T-helper 17 cell (primary cell): ENCODE results near the gene PACS1. TPM values are rescaled to one million over a fixed set of nuclear protein-coding genes. Genes with fewer than 3 reads are reported as not detected.

Experiments
- ATAC-seq: fragments of 150-1000 bp; cut with Tn5 transposase; 2 replicates; pipeline ENCODE4 v1.10.0; 2021; ENCODE audit warnings: mild to moderate bottlenecking, moderate library complexity
- DNase-seq, 3 donors: peaks; one replicate each; pipeline versions ENCODE4 v3.0.0 to v3.0.0-alpha.2; 2020 to 2021
- H3K9me3 ChIP-seq: one replicate; pipeline ENCODE4 v1.7.0; 2013; ENCODE audit warnings: low read length, mild to moderate bottlenecking; ENCODE audit not compliant: control insufficient read depth, poor library complexity, severe bottlenecking
- H3K27ac Mint-ChIP-seq: one replicate; pipeline ENCODE4 v1.8.0; 2022; ENCODE audit warnings: mild to moderate bottlenecking, moderate library complexity, mixed read lengths
- H3K27me3 Mint-ChIP-seq: one replicate; pipeline ENCODE4 v1.8.0; 2022; ENCODE audit warnings: mixed read lengths
- H3K36me3 Mint-ChIP-seq: one replicate; pipeline ENCODE4 v1.8.0; 2022; ENCODE audit warnings: low read depth, mixed read lengths
- H3K4me1 Mint-ChIP-seq: one replicate; pipeline ENCODE4 v1.8.0; 2022; ENCODE audit warnings: mild to moderate bottlenecking, mixed read lengths
- H3K4me3 Mint-ChIP-seq: one replicate; pipeline ENCODE4 v1.8.0; 2022; ENCODE audit warnings: mild to moderate bottlenecking, moderate library complexity, mixed read lengths
- total RNA-seq, 4 donors: library from RNA in 2 of 4; stranded (reverse) in 2 of 4; gene quantifications; one replicate each; pipeline ENCODE4 v1.2.3 and lab custom pipeline; 2022 to 2026

Gene PACS1
- total RNA-seq, 2 donors from 2014 or later = 215 to 227 TPM

DNA sequence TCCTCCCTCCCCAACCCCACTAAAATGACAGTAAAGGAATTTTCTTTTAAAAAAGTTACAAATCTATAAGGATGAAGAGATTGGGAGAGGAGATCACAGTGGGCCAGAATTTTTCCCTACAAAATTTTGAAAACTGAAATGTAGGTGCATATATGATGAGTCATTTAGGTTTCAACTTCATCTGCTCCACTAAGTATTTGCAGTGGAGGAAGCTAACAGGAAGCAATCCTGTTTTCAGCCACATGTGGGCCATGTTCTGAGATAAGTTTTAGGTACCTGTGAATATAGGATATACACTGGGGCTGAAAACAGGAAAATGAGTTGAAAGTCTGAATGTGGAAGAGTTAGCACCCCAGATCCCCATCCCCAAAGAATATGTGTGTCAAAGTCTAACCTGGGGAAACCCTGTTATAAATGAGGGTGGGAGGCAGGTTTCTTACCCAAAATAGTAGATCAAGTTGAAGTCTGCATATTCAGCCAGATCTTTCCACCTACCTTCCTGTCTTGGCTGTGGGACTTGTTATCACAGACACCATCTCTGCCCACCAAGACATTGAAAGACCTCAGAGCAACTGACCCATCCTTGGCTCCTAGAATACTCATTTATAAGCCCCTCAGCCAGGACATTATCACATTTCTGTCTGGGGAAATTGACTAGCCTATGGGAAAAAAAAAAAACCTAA lies 87.3 kb downstream of the PACS1 start:
- Mint-ChIP-seq H3K27ac (no peak overlapping the region), H3K4me1 (peaks cover 26% of the 10 kb centered on the region), H3K27me3 (no peaks in the 10 kb centered on the region), H3K36me3 (no peaks in the 10 kb centered on the region), H3K4me3 (no peak overlapping the region)
- DNase-seq (no peak), ATAC-seq (no peak)
- no peaks in the 10 kb centered on the region for H3K9me3 ChIP-seq

DNA sequence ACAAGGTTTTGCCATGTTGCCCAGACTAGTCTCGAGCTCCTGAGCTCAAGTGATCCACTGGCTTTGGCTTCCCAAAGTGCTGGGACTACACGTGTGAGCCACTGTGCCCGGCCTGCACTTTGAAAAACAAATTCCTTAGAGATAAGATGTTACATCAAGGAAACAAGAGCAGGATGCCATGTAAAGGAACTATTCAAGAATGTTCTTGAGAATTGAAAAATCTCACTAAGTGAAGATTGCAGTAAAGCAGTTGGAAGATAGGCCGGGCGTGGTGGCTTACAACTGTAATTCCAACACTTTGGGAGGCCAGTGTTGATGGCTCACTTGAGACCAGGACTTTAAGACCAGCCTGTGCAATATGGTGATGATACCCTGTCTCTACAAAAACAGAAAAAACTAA lies 88.1 kb downstream of the PACS1 start:
- Mint-ChIP-seq H3K4me1 (peaks cover 28% of the 10 kb centered on the region), H3K36me3 (no peaks in the 10 kb centered on the region), H3K4me3 (no peak overlapping the region), H3K27ac (peak overlapping the region; percentile 27), H3K27me3 (no peaks in the 10 kb centered on the region)
- no peaks in the 10 kb centered on the region for H3K9me3 ChIP-seq
- DNase-seq (no peak), ATAC-seq (no peak)

DNA sequence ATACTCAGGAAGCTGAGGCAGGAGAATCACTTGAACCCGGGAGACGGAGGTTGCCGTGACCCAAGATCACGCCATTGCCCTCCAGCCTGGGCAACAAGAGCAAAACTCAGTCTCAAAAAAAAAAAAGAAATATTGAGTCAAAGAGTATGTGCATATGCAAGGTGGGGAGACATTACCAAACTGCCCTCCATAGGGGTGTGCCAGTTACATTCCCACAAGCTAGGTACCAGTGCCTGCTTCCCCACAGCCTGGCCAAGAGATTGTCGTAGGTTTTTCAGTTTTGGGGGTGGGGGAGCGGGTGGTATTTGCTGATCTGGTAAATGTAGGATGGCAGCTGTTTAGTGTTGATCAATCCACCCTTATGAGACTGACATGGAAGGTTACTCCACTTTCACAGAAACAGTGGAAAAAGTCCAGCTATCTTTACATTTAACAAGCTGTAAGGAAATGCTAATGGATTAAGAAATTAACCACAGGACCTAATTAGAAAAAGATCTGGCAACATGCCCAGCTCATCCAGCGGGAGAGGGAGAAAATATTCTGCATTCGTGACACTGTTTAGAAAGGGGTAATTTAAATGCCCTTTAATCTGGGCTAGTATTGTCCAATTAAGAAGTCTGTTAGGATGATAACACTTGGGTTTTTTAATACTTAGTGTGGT lies 89.4 kb downstream of the PACS1 start:
- H3K36me3 Mint-ChIP-seq = no peaks in the 10 kb centered on the region
- H3K4me1 Mint-ChIP-seq = peaks cover 36% of the 10 kb centered on the region
- H3K4me3 Mint-ChIP-seq = no peak overlapping the region
- H3K27ac Mint-ChIP-seq = peak overlapping the region; percentile 27
- no peaks in the 10 kb centered on the region for H3K9me3 ChIP-seq
- no peak for ATAC-seq
- no peak for DNase-seq
- H3K27me3 Mint-ChIP-seq = no peaks in the 10 kb centered on the region

DNA sequence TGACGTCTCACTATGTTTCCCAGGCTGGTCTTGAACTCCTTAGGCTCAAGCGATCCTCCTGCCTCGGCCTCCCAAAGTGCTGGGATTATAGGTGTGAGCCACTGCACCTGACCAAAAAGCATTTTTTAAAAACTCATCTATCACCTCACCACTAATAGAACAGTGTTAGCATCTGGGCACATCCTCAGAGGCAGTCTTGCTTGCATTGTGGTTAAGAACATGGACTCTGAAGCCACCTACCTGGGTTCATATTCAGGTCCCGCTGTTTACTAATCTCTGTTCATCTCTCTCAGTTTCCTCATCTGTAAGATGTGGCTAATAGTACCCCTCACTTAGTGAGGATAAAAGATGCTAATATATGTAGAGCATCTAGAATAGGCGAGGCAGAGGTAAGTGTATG lies 90.6 kb downstream of the PACS1 start:
- Mint-ChIP-seq H3K27ac (peak overlapping the region; percentile 77), H3K4me1 (peaks cover 45% of the 10 kb centered on the region), H3K4me3 (no peak overlapping the region), H3K27me3 (no peaks in the 10 kb centered on the region), H3K36me3 (peaks cover 3% of the 10 kb centered on the region)
- H3K9me3 ChIP-seq = no peaks in the 10 kb centered on the region
- ATAC-seq (no peak), DNase-seq (no peak)

DNA sequence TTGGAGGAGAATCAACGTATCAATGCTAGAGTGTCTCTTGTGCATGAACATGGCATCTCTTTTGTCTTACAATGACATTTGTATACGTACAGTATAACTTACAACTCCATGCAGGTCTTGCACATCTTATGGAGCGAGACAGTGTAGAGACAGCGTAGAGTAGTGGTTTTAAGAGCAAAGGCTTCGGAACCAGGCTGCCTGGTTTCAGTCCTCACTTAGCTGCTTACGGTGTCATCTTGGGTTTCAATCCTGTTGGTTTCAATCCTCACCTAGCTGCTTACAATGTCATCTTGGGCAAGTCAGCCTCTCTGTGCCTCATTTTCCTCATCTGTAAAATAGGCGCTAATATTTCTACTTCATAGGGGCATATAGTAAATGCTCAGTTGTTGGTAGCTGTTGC lies 98.2 kb downstream of the PACS1 start:
- Mint-ChIP-seq H3K36me3 (peaks cover 5% of the 10 kb centered on the region), H3K27ac (no peak overlapping the region)

DNA sequence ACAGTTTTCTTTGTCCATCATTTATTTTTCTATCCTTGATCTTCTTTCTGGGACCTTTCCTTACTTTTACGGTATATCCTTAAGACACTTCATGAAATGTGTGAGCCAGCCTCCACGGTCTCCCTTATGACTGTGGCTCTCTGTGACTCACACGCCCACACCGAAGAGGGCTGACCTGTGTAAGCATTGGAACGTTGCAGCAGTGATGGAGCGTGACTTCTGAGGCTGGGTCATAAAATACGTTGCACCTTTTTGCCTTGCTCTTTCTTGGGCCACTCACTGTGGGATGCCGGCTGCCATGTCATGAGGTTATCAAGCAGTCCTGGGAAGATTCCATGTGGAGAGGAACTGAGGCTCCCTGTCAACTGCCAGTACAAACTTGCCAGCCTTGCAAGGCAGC lies 102.1 kb downstream of the PACS1 start:
- Mint-ChIP-seq H3K27ac (no peak overlapping the region), H3K4me1 (peaks cover 22% of the 10 kb centered on the region), H3K36me3 (no peaks in the 10 kb centered on the region), H3K27me3 (no peaks in the 10 kb centered on the region), H3K4me3 (no peak overlapping the region)
- H3K9me3 ChIP-seq = no peaks in the 10 kb centered on the region
- DNase-seq (no peak), ATAC-seq (no peak)

More for the DNA sequence above, 98.2 kb downstream of the PACS1 start:
- Mint-ChIP-seq H3K27me3 (no peaks in the 10 kb centered on the region), H3K4me1 (peaks cover 36% of the 10 kb centered on the region), H3K4me3 (no peak overlapping the region)
- DNase-seq (no peak), ATAC-seq (no peak)
- H3K9me3 ChIP-seq = no peaks in the 10 kb centered on the region

DNA sequence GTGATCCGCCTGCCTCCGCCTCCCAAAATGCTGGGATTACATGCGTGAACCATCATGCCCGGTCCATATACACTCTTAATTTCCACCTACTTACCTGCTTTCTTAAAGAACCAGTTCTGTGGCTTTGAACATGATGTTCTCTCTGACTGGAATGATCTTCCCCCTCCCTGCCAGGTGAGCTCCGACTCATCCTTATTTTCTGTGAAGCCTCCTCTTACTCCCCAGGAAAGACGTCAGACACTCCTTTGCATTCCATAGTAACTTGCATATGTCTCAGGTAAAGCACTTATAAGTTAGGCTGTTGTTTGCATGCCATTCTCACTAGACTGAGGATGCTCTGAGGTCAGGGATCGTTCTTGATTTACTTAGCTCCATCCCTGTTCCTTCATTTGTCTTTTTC lies 106.6 kb downstream of the PACS1 start:
- Mint-ChIP-seq H3K36me3 (no peaks in the 10 kb centered on the region), H3K4me1 (peaks cover 35% of the 10 kb centered on the region), H3K27ac (no peak overlapping the region), H3K4me3 (no peak overlapping the region), H3K27me3 (no peaks in the 10 kb centered on the region)
- ATAC-seq (no peak), DNase-seq (no peak)
- H3K9me3 ChIP-seq = no peaks in the 10 kb centered on the region

DNA sequence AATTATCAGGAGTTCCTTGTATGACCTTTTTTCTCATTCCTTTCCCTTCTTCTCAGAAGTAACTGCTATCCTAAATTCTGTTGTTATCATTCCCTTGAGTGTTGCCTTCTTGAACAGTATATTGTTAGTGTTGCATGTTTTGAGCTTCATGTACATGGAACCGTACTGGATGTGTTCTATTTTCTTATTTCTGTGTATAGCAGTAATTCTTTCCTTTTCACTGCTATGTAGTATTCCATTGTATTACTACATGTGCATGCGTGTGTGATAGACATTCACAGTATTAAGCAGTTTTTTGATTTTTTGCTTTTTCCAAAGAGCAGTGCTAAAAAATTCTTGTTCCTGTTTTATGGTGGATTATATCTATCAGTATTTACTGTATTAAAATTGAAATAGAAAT lies 108.1 kb downstream of the PACS1 start:
- Mint-ChIP-seq H3K4me1 (peaks cover 33% of the 10 kb centered on the region), H3K4me3 (no peak overlapping the region), H3K27ac (no peak overlapping the region), H3K27me3 (no peaks in the 10 kb centered on the region), H3K36me3 (no peaks in the 10 kb centered on the region)
- no peak for DNase-seq
- ATAC-seq = no peak
- no peaks in the 10 kb centered on the region for H3K9me3 ChIP-seq

DNA sequence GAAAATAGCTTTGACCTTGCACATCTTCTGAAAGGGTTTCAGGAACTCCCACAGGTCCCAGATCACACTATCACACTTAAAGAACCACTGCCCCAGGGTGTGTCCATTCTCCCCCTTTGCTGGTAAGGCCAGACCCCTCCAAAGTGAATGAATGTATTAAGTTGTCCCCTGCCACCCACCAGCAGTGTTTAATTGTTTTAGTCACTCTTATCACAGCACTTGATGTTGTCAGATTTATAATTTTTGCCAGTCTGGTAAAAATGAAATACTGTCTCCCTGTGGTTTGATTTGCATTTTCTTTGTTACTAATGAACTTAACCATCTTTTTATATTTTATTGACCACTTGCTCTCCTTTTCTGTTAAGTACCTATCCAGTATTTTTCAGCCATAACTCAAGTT lies 108.8 kb downstream of the PACS1 start:
- H3K27me3 Mint-ChIP-seq = no peaks in the 10 kb centered on the region
- no peaks in the 10 kb centered on the region for H3K9me3 ChIP-seq
- no peaks in the 10 kb centered on the region for H3K36me3 Mint-ChIP-seq
- H3K27ac Mint-ChIP-seq = peak overlapping the region; percentile 92
- H3K4me1 Mint-ChIP-seq = peaks cover 40% of the 10 kb centered on the region
- ATAC-seq (no peak), DNase-seq (no peak)
- no peak overlapping the region for H3K4me3 Mint-ChIP-seq

DNA sequence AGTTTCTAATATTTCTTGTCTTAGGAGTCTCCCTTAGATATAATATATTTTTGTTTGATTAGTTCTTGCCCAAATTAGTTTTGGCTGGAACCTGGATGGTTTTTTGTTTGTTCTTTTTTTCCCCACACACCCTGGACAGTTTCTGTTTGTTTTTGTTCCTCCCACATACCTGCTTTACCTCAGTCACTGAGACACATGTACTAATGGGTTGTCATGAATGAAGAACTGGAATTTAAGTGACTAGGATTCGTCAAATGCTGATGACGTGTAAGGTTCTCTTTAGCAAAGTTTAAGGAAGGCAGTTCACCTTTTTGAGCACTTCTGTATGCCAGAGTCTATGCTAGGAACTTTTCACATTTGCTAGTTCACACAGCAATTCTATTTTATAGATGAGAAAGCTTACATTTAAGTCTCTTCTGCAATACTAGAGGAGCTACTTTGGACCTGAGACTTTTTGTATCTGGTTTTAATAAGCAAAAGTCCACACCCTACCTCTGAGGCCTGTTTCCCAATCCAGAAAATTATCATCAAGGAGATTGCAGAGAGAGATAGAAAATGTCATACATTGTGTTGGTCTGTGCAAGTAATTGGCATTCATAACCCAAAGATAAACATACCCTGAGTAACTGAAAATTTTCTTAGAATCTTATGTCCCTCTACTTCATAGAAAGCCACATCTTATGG lies 111.7 kb downstream of the PACS1 start:
- peak overlapping the region; percentile 29 for H3K27ac Mint-ChIP-seq

DNA sequence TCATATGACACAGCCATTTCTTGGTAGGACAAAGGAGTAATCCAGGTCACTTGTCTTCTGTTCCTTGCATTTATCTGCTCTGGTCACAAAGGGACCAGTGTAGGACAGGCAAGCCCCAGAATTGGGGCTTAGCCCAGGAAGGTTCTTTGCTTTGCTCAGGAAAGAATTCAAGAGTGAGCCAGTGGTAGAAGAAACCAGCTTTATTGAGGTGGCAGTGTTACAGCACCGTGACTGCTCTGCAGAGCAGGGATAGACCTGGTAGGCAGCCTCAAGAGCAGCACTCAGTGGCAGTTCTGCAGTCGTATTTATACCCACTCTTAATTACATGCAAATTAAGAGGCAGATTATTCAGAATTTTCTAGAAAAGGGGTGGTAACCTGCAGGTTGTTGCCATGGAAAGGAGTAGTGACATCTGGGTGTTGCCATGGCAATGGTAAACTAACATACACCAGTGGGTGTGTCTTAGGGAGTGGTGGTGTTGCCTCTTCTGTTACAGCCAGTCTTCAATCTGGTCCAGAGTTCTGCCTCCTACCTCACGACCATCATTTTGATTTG lies 113.5 kb downstream of the PACS1 start:
- H3K27me3 Mint-ChIP-seq = no peaks in the 10 kb centered on the region
- H3K9me3 ChIP-seq = no peaks in the 10 kb centered on the region
- ATAC-seq (peak; percentile 94), DNase-seq (peak in 2 of 3 donors; percentile 5 to 12)
- H3K4me3 Mint-ChIP-seq = peak overlapping the region; percentile 39
- peak overlapping the region; percentile 74 for H3K27ac Mint-ChIP-seq
- H3K4me1 Mint-ChIP-seq = peaks cover 44% of the 10 kb centered on the region
- no peaks in the 10 kb centered on the region for H3K36me3 Mint-ChIP-seq

More for the DNA sequence above, 111.7 kb downstream of the PACS1 start:
- H3K36me3 Mint-ChIP-seq = no peaks in the 10 kb centered on the region
- ATAC-seq (no peak), DNase-seq (no peak)
- H3K4me1 Mint-ChIP-seq = peaks cover 42% of the 10 kb centered on the region
- no peaks in the 10 kb centered on the region for H3K9me3 ChIP-seq
- H3K4me3 Mint-ChIP-seq = no peak overlapping the region
- H3K27me3 Mint-ChIP-seq = no peaks in the 10 kb centered on the region

DNA sequence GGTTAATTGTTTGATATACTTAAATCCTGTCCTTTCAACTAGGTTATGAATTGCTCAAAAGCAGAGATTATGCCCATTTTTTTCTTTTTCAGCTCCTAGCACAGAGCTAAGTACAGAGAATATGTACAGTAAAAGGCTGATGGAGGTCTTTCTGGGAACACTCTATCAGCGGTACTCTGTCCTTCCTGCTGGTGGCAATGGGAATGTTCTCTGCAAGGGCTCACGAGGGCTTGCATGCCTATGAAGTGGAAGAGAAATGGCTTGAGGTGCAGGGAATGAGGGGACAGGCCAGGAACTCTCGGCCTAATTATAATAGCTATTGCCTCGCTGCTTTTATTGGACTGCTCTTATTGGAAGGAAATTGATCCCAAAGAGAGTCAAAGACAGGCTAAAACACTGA lies 114.7 kb downstream of the PACS1 start:
- peaks cover 40% of the 10 kb centered on the region for H3K4me1 Mint-ChIP-seq
- H3K27ac Mint-ChIP-seq = peak overlapping the region; percentile 82

DNA sequence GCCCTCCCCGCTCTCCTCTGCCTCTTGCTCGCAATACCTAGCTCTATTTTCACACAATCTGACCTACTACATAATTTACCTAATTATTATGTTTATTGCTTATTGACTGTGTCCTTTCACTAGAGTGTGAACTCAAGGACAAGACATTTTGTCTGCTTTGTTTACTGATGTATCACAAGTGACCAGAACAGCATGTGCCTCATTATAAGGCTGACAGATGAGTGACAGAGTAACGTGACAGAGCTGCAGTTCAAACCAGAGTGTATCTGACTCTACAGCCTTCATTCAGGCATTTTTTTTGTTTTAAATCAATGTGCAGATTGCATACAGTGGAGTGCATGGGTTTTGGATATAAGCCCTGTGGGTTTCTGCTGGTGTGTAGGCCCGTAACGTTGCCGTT lies 116.4 kb downstream of the PACS1 start:
- ATAC-seq = no peak

More for the DNA sequence above, 114.7 kb downstream of the PACS1 start:
- H3K27me3 Mint-ChIP-seq = no peaks in the 10 kb centered on the region
- DNase-seq = no peak
- H3K9me3 ChIP-seq = no peaks in the 10 kb centered on the region
- ATAC-seq = no peak
- H3K4me3 Mint-ChIP-seq = no peak overlapping the region
- H3K36me3 Mint-ChIP-seq = no peaks in the 10 kb centered on the region

More for the DNA sequence above, 116.4 kb downstream of the PACS1 start:
- Mint-ChIP-seq H3K4me3 (no peak overlapping the region), H3K36me3 (no peaks in the 10 kb centered on the region), H3K27ac (no peak overlapping the region), H3K27me3 (no peaks in the 10 kb centered on the region), H3K4me1 (peaks cover 37% of the 10 kb centered on the region)
- no peak for DNase-seq
- no peaks in the 10 kb centered on the region for H3K9me3 ChIP-seq
